LNCaP clone FGC (cell line): ENCODE results near the gene HSD17B11.
"Not testable (repeated sequence)": the region's sequence is repeated elsewhere in the genome, so short reads cannot be mapped to it uniquely, and the experiment has no call there.

ENCODE experiments used
- DNase-seq: peaks from one replicate; pipeline ENCODE4 v3.0.0-alpha.2; 2011; ENCODE audit warnings: low read depth
- H3K4me3 ChIP-seq: 2 replicates; pipeline ENCODE4 v1.5.1; 2011; ENCODE audit warnings: mild to moderate bottlenecking, low read depth, low read length, control low read depth
- CTCF ChIP-seq: IDR thresholded peaks from 2 replicates; pipeline ENCODE4 v1.5.1; 2012; ENCODE audit warnings: mild to moderate bottlenecking; ENCODE audit not compliant: control insufficient read depth, insufficient read depth; ENCODE audit errors: extremely low read depth

The HSD17B11 gene

GRCh38 chr4:87405211-87405820 is 14.3 kb upstream of the HSD17B11 start:
- H3K4me3 ChIP-seq = no peak overlapping the region
- no peak for TF ChIP-seq CTCF
- no peak for DNase-seq

- not testable (repeated sequence) for DNase-seq, H3K4me3 ChIP-seq
Observed at GRCh38 chr4:87403732-87404131, 12.7 kb upstream of the HSD17B11 start.

- no peak for TF ChIP-seq CTCF
- H3K4me3 ChIP-seq = no peak overlapping the region
- DNase-seq = no peak
Observed at GRCh38 chr4:87399954-87400353, 9.0 kb upstream of the HSD17B11 start.

GRCh38 chr4:87399148-87399547 is 8.2 kb upstream of the HSD17B11 start:
- TF ChIP-seq CTCF = no peak
- DNase-seq = no peak
- no peak overlapping the region for H3K4me3 ChIP-seq

- DNase-seq, H3K4me3 ChIP-seq: not testable (repeated sequence)
Observed at GRCh38 chr4:87395851-87396250, 4.9 kb upstream of the HSD17B11 start.

GRCh38 chr4:87395073-87395472 is 4.1 kb upstream of the HSD17B11 start:
- not testable (repeated sequence) for H3K4me3 ChIP-seq, DNase-seq

GRCh38 chr4:87392183-87392582 is 1.2 kb upstream of the HSD17B11 start:
- no peak overlapping the region for H3K4me3 ChIP-seq
- DNase-seq = no peak
- TF ChIP-seq CTCF = no peak

- H3K4me3 ChIP-seq = peak overlapping the region; percentile 59
- no peak for DNase-seq
- no peak for TF ChIP-seq CTCF
Observed at GRCh38 chr4:87391576-87392054, 627 bp upstream of the HSD17B11 start.

- DNase-seq = no peak
- TF ChIP-seq CTCF = no peak
- peak overlapping the region; percentile 59 for H3K4me3 ChIP-seq
Observed at GRCh38 chr4:87390551-87390890, 467 bp downstream of the HSD17B11 start.

- not testable (repeated sequence) for H3K4me3 ChIP-seq, DNase-seq
Observed at GRCh38 chr4:87390055-87390454, 933 bp downstream of the HSD17B11 start.
